HEK293T (cell line): ENCODE measurements around the gene USP3.

Experiments
- BHLHE40 ChIP-seq: fragments of 450-650 bp; IDR thresholded peaks from 2 replicates; pipeline ENCODE4 v1.6.1; 2016; ENCODE audit warnings: mild to moderate bottlenecking, moderate library complexity, borderline replicate concordance
- FOXM1 ChIP-seq: fragments of 450-650 bp; IDR thresholded peaks from 2 replicates; pipeline ENCODE4 v1.6.1; 2017; ENCODE audit warnings: mild to moderate bottlenecking, borderline replicate concordance
- NFRKB ChIP-seq: fragments of 450-650 bp; IDR thresholded peaks from 2 replicates; pipeline ENCODE4 v1.6.1; 2016; ENCODE audit warnings: mild to moderate bottlenecking, moderate library complexity
- SUZ12 ChIP-seq: fragments of 450-650 bp; IDR thresholded peaks from 2 replicates; pipeline ENCODE4 v1.6.1; 2016; ENCODE audit warnings: mild to moderate bottlenecking
- ZNF384 ChIP-seq: fragments of 450-650 bp; IDR thresholded peaks from 2 replicates; pipeline ENCODE4 v1.6.1; 2016

DNA sequence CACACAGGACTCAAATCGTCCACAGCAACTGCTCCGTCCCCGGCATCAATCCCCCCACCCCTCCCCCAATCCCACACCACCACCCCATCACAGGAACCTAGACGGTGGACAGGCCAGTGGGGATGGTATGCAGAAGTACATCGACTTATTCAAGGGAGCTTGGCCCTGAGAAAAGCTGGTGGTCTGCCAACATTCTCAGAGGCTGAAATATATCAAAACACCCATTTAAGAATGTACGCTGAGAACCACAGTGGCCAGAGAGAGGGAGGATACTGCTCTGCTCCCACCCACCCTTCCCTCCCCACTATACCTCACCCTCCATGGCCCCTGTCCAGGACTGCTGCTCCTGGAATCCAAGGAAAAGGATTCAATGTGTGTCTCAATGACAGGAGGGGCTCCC lies 12.4 kb upstream of the USP3 start:
- no peak for TF ChIP-seq NFRKB
- no peak for TF ChIP-seq ZNF384
- TF ChIP-seq FOXM1, result no peak
- no peak for TF ChIP-seq SUZ12
- TF ChIP-seq BHLHE40, result no peak
